ENCODE data around the gene ANO10.

ANO10 gene

GRCh38 chr3:43316783-43317460 is 304.9 kb downstream of the ANO10 start:
- no peak for DNase-seq (ENCODE audit: low spot score)

Measured in AG20443 (cell line).